H9 (cell line): Measurements from ENCODE around the gene MALL. TPM values are rescaled to one million over a fixed set of nuclear protein-coding genes. Genes with fewer than 3 reads are reported as not detected.

Source experiments
- DNase-seq: peaks from one replicate; pipeline ENCODE4 v3.0.0-alpha.2; 2017
- H2AFZ ChIP-seq: one replicate; pipeline ENCODE4 v1.6.1; 2013; ENCODE audit warnings: mild to moderate bottlenecking, low read length, control low read depth, moderate library complexity
- H2AK5ac ChIP-seq: 2 replicates; pipeline ENCODE4 v1.6.1; 2013; ENCODE audit warnings: low read length, control low read depth, mixed read lengths; ENCODE audit not compliant: insufficient read length
- H2BK120ac ChIP-seq: one replicate; pipeline ENCODE4 v1.6.1; 2013; ENCODE audit warnings: low read depth, mild to moderate bottlenecking, low read length, control low read depth, inconsistent platforms; ENCODE audit not compliant: poor library complexity, severe bottlenecking
- H2BK12ac ChIP-seq: 2 replicates; pipeline ENCODE4 v1.6.1; 2013; ENCODE audit warnings: low read length, control low read depth, mixed read lengths, low read depth; ENCODE audit not compliant: insufficient read length
- H2BK15ac ChIP-seq: 2 replicates; pipeline ENCODE4 v1.6.1; 2013; ENCODE audit warnings: low read depth, low read length, control low read depth
- H2BK20ac ChIP-seq: one replicate; pipeline ENCODE4 v1.6.1; 2013; ENCODE audit warnings: low read depth, mild to moderate bottlenecking, low read length, control low read depth, inconsistent platforms; ENCODE audit not compliant: poor library complexity, severe bottlenecking
- H2BK5ac ChIP-seq: 2 replicates; pipeline ENCODE4 v1.6.1; 2013; ENCODE audit warnings: low read length, control low read depth, mixed read lengths; ENCODE audit not compliant: insufficient read length
- H3K14ac ChIP-seq: 2 replicates; pipeline ENCODE4 v1.6.1; 2013; ENCODE audit warnings: low read length, control low read depth; ENCODE audit not compliant: insufficient read depth
- H3K18ac ChIP-seq: 2 replicates; pipeline ENCODE4 v1.6.1; 2013; ENCODE audit warnings: low read depth, mild to moderate bottlenecking, mixed read lengths, low read length, control low read depth; ENCODE audit not compliant: insufficient read length
- H3K23ac ChIP-seq: 2 replicates; pipeline ENCODE4 v1.6.1; 2013; ENCODE audit warnings: low read length, control low read depth, mixed read lengths, low read depth; ENCODE audit not compliant: insufficient read length
- H3K23me2 ChIP-seq: 2 replicates; pipeline ENCODE4 v1.6.1; 2013; ENCODE audit warnings: low read depth, mild to moderate bottlenecking, mixed read lengths, low read length, control low read depth; ENCODE audit not compliant: insufficient read length, poor library complexity, severe bottlenecking
- H3K27ac ChIP-seq: 2 replicates; pipeline ENCODE4 v1.5.1; 2013; ENCODE audit warnings: low read length, control low read depth, mixed read lengths, low read depth; ENCODE audit not compliant: insufficient read length
- H3K27me3 ChIP-seq: 2 replicates; pipeline ENCODE4 v1.6.1; 2013; ENCODE audit warnings: low read length, control low read depth, inconsistent platforms; ENCODE audit not compliant: insufficient read depth
- H3K4ac ChIP-seq: 2 replicates; pipeline ENCODE4 v1.6.1; 2013; ENCODE audit warnings: low read depth, mild to moderate bottlenecking, control low read depth, inconsistent platforms, low read length, moderate library complexity
- H3K4me1 ChIP-seq: 2 replicates; pipeline ENCODE4 v1.6.1; 2013; ENCODE audit warnings: low read length, control low read depth, inconsistent platforms; ENCODE audit not compliant: insufficient read depth
- H3K4me2 ChIP-seq: 2 replicates; pipeline ENCODE4 v1.6.1; 2013; ENCODE audit warnings: low read length, control low read depth, mixed read lengths; ENCODE audit not compliant: insufficient read length, insufficient read depth
- H3K56ac ChIP-seq: 2 replicates; pipeline ENCODE4 v1.6.1; 2013; ENCODE audit warnings: low read depth, mild to moderate bottlenecking, mixed read lengths, low read length, control low read depth; ENCODE audit not compliant: insufficient read length
- H3K79me1 ChIP-seq: 2 replicates; pipeline ENCODE4 v1.6.1; 2013; ENCODE audit warnings: low read depth, mild to moderate bottlenecking, moderate library complexity, low read length, control low read depth, inconsistent platforms; ENCODE audit not compliant: insufficient read depth, poor library complexity, severe bottlenecking
- H3K79me2 ChIP-seq: 2 replicates; pipeline ENCODE4 v1.6.1; 2013; ENCODE audit warnings: low read length, control low read depth, inconsistent platforms; ENCODE audit not compliant: insufficient read depth
- H3K9ac ChIP-seq: 2 replicates; pipeline ENCODE4 v1.6.1; 2013; ENCODE audit warnings: low read length, control low read depth, mixed read lengths; ENCODE audit not compliant: insufficient read length; ENCODE audit errors: extremely low read depth
- H3K9me3 ChIP-seq: one replicate; pipeline ENCODE4 v1.6.1; 2013; ENCODE audit warnings: low read depth, low read length, inconsistent platforms; ENCODE audit not compliant: control insufficient read depth
- H3T11ph ChIP-seq: one replicate; pipeline ENCODE4 v1.6.1; 2013; ENCODE audit warnings: mild to moderate bottlenecking, low read length, control low read depth, inconsistent platforms
- H4K20me1 ChIP-seq: one replicate; pipeline ENCODE4 v1.6.1; 2013; ENCODE audit not compliant: control insufficient read depth, insufficient read length, insufficient read depth
- H4K5ac ChIP-seq: 2 replicates; pipeline ENCODE4 v1.6.1; 2013; ENCODE audit warnings: low read depth, mild to moderate bottlenecking, mixed read lengths, low read length, control low read depth; ENCODE audit not compliant: insufficient read length
- H4K8ac ChIP-seq: replicated peaks from 2 replicates; pipeline ENCODE4 v1.6.1; 2013; ENCODE audit warnings: low read length, control low read depth, mixed read lengths, low read depth; ENCODE audit not compliant: insufficient read length
- H4K91ac ChIP-seq: 2 replicates; pipeline ENCODE4 v1.6.1; 2013; ENCODE audit warnings: low read depth, mild to moderate bottlenecking, moderate library complexity, mixed read lengths, low read length, control low read depth; ENCODE audit not compliant: insufficient read length
- H3K27ac Mint-ChIP-seq, 3 experiments: 2 replicates in 2 of 3; 3 replicates in 1 of 3; pipeline ENCODE4 v1.8.0; 2020 to 2021; ENCODE audit warnings: mixed read lengths in 3 of 3, mild to moderate bottlenecking in 1 of 3, moderate library complexity in 1 of 3
- H3K27me3 Mint-ChIP-seq: 2 replicates; pipeline ENCODE4 v1.8.0; 2021; ENCODE audit warnings: low read depth, mild to moderate bottlenecking, moderate library complexity, mixed read lengths
- H3K36me3 Mint-ChIP-seq, 3 experiments: 2 replicates in 2 of 3; 3 replicates in 1 of 3; pipeline ENCODE4 v1.8.0; 2020 to 2021; ENCODE audit warnings: low read depth in 3 of 3, mixed read lengths in 3 of 3; ENCODE audit not compliant: insufficient read depth in 1 of 3
- H3K4me1 Mint-ChIP-seq, 2 experiments: 2 replicates each; pipeline ENCODE4 v1.8.0; 2020; ENCODE audit warnings: mixed read lengths in 2 of 2
- H3K4me3 Mint-ChIP-seq, 2 experiments: 2 replicates in 1 of 2; 3 replicates in 1 of 2; pipeline ENCODE4 v1.8.0; 2020 to 2021; ENCODE audit warnings: mild to moderate bottlenecking in 2 of 2, mixed read lengths in 2 of 2, moderate library complexity in 1 of 2
- H3K9me3 Mint-ChIP-seq, 2 experiments: 2 replicates in 1 of 2; 3 replicates in 1 of 2; pipeline ENCODE4 v1.8.0; 2020; ENCODE audit warnings: mild to moderate bottlenecking in 2 of 2, mixed read lengths in 2 of 2, moderate library complexity in 1 of 2
- WGBS: extraction: QIAGEN DNeasy Blood & Tissue Kit; methylation state at CpG from one replicate; pipeline ENCODE4 v1.1.7; 2013; ENCODE audit warnings: missing lambda C conversion rate, low lambda C conversion rate, mixed read lengths; ENCODE audit not compliant: insufficient read length; ENCODE audit errors: extremely low coverage; 5-methylcytosine and 5-hydroxymethylcytosine counted together
- total RNA-seq: library from RNA; stranded (reverse); gene quantifications from 2 replicates; pipeline ENCODE4 v1.2.1, GENCODE V29; 2021
- TF ChIP-seq, protein P1 (sequence below): fragments of 200-600 bp; sonication (generic); conservative IDR thresholded peaks from 3 replicates; pipeline ENCODE4 v1.8.0; 2021; ENCODE audit warnings: antibody characterized with exemption, mild to moderate bottlenecking

The MALL gene
- total RNA-seq, 1 experiment from 2014 or later: 5.0 TPM

DNA sequence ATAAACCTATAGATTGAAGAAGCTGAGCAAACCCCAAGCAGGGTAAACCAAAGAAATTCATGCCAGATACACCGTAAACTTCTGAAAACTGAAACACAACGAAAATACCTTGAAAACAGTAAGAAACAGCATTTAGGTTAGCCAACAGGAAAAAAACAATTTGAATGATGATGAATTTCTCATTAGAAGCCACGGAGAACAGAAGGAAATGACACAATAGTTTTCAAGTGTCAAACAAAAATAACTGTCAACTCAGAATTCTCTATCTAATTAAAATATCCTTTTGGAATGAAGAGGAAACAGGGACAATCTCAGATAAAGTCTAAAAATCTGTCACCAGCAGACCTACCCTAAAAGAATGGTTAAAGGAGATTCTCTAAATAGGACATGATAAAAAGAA lies 37.3 kb upstream of the MALL start:
- Histone ChIP-seq H2BK120ac (no peak overlapping the region), H2BK5ac (no peak overlapping the region), H2BK12ac (no peak overlapping the region), H3K9ac (no peak overlapping the region), H3K23me2 (no peaks in the 10 kb centered on the region), H3T11ph (no peak overlapping the region), H4K5ac (no peak overlapping the region), H3K18ac (no peak overlapping the region), H3K79me2 (no peaks in the 10 kb centered on the region), H3K4me1 (no peaks in the 10 kb centered on the region), H4K20me1 (no peaks in the 10 kb centered on the region), H3K14ac (no peak overlapping the region), H3K23ac (no peak overlapping the region), H3K56ac (no peak overlapping the region), H2AK5ac (no peak overlapping the region), H2AFZ (no peak overlapping the region), H3K27ac (no peak overlapping the region), H2BK15ac (no peak overlapping the region), H3K4ac (no peak overlapping the region), H4K91ac (no peak overlapping the region), H3K9me3 (no peaks in the 10 kb centered on the region), H2BK20ac (no peak overlapping the region), H3K4me2 (no peak overlapping the region), H3K79me1 (no peaks in the 10 kb centered on the region), H3K27me3 (no peaks in the 10 kb centered on the region), H4K8ac (no peak overlapping the region)
- peaks cover 37 to 42% of the 10 kb centered on the region in 2 experiments for H3K9me3 Mint-ChIP-seq
- no peak overlapping the region for H3K27ac Mint-ChIP-seq
- TF ChIP-seq, protein P1, sequence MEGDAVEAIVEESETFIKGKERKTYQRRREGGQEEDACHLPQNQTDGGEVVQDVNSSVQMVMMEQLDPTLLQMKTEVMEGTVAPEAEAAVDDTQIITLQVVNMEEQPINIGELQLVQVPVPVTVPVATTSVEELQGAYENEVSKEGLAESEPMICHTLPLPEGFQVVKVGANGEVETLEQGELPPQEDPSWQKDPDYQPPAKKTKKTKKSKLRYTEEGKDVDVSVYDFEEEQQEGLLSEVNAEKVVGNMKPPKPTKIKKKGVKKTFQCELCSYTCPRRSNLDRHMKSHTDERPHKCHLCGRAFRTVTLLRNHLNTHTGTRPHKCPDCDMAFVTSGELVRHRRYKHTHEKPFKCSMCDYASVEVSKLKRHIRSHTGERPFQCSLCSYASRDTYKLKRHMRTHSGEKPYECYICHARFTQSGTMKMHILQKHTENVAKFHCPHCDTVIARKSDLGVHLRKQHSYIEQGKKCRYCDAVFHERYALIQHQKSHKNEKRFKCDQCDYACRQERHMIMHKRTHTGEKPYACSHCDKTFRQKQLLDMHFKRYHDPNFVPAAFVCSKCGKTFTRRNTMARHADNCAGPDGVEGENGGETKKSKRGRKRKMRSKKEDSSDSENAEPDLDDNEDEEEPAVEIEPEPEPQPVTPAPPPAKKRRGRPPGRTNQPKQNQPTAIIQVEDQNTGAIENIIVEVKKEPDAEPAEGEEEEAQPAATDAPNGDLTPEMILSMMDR: no peak
- H3K27me3 Mint-ChIP-seq: peaks cover 2% of the 10 kb centered on the region; the same call in 1 of the 2 replicates
- H3K4me1 Mint-ChIP-seq: peaks cover 0 to 4% of the 10 kb centered on the region in 2 experiments; a peak in 1 of 4 replicates
- H3K4me3 Mint-ChIP-seq: no peak overlapping the region
- no CpG with 5 or more reads among the region's 3 CpGs for WGBS
- no peak for DNase-seq
- peaks cover 18 to 35% (median 27%) of the 10 kb centered on the region in 3 experiments for H3K36me3 Mint-ChIP-seq
